ENCODE measurements around the gene CLOCK. TPM values are rescaled to one million over a fixed set of nuclear protein-coding genes. Genes with fewer than 3 reads are reported as not detected.
A peak's percentile ranks its signal among the peaks of the same experiment; 100 is the strongest.

Gene CLOCK
- total and polyA plus RNA-seq, 2 donors: 4.9 to 6.0 TPM

GRCh38 chr4:55395529-55396307 is 151.0 kb downstream of the CLOCK start, which contains the start of gene TMEM165:
Gene TMEM165, plus strand, starts transcription at chr4:55395957. Its CDS starts 233 bp downstream, at chr4:55396190.
- peaks cover 22 to 23% of the 10 kb centered on the region in 2 donors for H3K4me1 ChIP-seq (ENCODE audit: control insufficient read depth in 2 of 2, insufficient read depth in 2 of 2, low read length in 2 of 2)
- DNase-seq (ENCODE audit: low read depth in 6 of 9, low spot score in 9 of 9): peak in 8 of 9 donors; percentile 56 to 91 (median 84)
- H3K9me3 ChIP-seq (ENCODE audit: control insufficient read depth in 2 of 2, insufficient read depth in 1 of 2, low read length in 1 of 2): no peaks in the 10 kb centered on the region
- H3K36me3 ChIP-seq (ENCODE audit: control insufficient read depth in 2 of 2, insufficient read depth in 2 of 2, low read length in 1 of 2): peaks cover 0 to 6% of the 10 kb centered on the region in 2 donors
- H3K27ac ChIP-seq (ENCODE audit: low read depth in 1 of 2, low read length in 1 of 2): peak within 1 kb of the TSS; percentile 90 to 91
- under 1% methylated on average over 95 of the region's 95 CpGs for WGBS
- H3K27me3 ChIP-seq (ENCODE audit: control insufficient read depth in 2 of 2, insufficient read depth in 1 of 2, low read length in 1 of 2): no peaks in the 10 kb centered on the region
- peak within 1 kb of the TSS; percentile 77 to 82 for H3K4me3 ChIP-seq (ENCODE audit: low read length in 2 of 2)

GRCh38 chr4:55395218-55395528 is 151.5 kb downstream of the CLOCK start:
- Histone ChIP-seq H3K9me3 (ENCODE audit: control insufficient read depth in 2 of 2, insufficient read depth in 1 of 2, low read length in 1 of 2) (no peaks in the 10 kb centered on the region), H3K27me3 (ENCODE audit: control insufficient read depth in 2 of 2, insufficient read depth in 1 of 2, low read length in 1 of 2) (no peaks in the 10 kb centered on the region), H3K36me3 (ENCODE audit: control insufficient read depth in 2 of 2, insufficient read depth in 2 of 2, low read length in 1 of 2) (peaks cover 0 to 3% of the 10 kb centered on the region in 2 donors), H3K27ac (ENCODE audit: low read depth in 1 of 2, low read length in 1 of 2) (peak overlapping the region; percentile 90 to 91), H3K4me3 (ENCODE audit: low read length in 2 of 2) (peak overlapping the region; percentile 77 to 82), H3K4me1 (ENCODE audit: control insufficient read depth in 2 of 2, insufficient read depth in 2 of 2, low read length in 2 of 2) (peaks cover 22 to 23% of the 10 kb centered on the region in 2 donors)
- 1% methylated on average over 4 of the region's 4 CpGs for WGBS
- no peak for DNase-seq (ENCODE audit: low read depth in 6 of 9, low spot score in 9 of 9)

GRCh38 chr4:55393461-55394320 is 153.0 kb downstream of the CLOCK start:
- Histone ChIP-seq H3K4me1 (ENCODE audit: control insufficient read depth in 2 of 2, insufficient read depth in 2 of 2, low read length in 2 of 2) (peaks cover 19% of the 10 kb centered on the region in 2 donors), H3K36me3 (ENCODE audit: control insufficient read depth in 2 of 2, insufficient read depth in 2 of 2, low read length in 1 of 2) (no peaks in the 10 kb centered on the region), H3K9me3 (ENCODE audit: control insufficient read depth in 2 of 2, insufficient read depth in 1 of 2, low read length in 1 of 2) (no peaks in the 10 kb centered on the region), H3K4me3 (ENCODE audit: low read length in 2 of 2) (no peak overlapping the region), H3K27me3 (ENCODE audit: control insufficient read depth in 2 of 2, insufficient read depth in 1 of 2, low read length in 1 of 2) (no peaks in the 10 kb centered on the region), H3K27ac (ENCODE audit: low read depth in 1 of 2, low read length in 1 of 2) (no peak overlapping the region)
- no peak for DNase-seq (ENCODE audit: low read depth in 6 of 9, low spot score in 9 of 9)
- 97% methylated on average over 4 of the region's 4 CpGs for WGBS

GRCh38 chr4:55386840-55387239 is 159.9 kb downstream of the CLOCK start:
- Histone ChIP-seq H3K27ac (ENCODE audit: low read depth in 1 of 2, low read length in 1 of 2) (no peak overlapping the region), H3K4me3 (ENCODE audit: low read length in 2 of 2) (no peak overlapping the region), H3K27me3 (ENCODE audit: control insufficient read depth in 2 of 2, insufficient read depth in 1 of 2, low read length in 1 of 2) (no peaks in the 10 kb centered on the region), H3K36me3 (ENCODE audit: control insufficient read depth in 2 of 2, insufficient read depth in 2 of 2, low read length in 1 of 2) (no peaks in the 10 kb centered on the region), H3K4me1 (ENCODE audit: control insufficient read depth in 2 of 2, insufficient read depth in 2 of 2, low read length in 2 of 2) (no peaks in the 10 kb centered on the region), H3K9me3 (ENCODE audit: control insufficient read depth in 2 of 2, insufficient read depth in 1 of 2, low read length in 1 of 2) (no peaks in the 10 kb centered on the region)
- WGBS: 90% methylated on average over 2 of the region's 2 CpGs
- no peak for DNase-seq (ENCODE audit: low read depth in 6 of 9, low spot score in 9 of 9)

GRCh38 chr4:55386073-55386472 is 160.6 kb downstream of the CLOCK start:
- Histone ChIP-seq H3K27me3 (ENCODE audit: control insufficient read depth in 2 of 2, insufficient read depth in 1 of 2, low read length in 1 of 2) (no peaks in the 10 kb centered on the region), H3K4me1 (ENCODE audit: control insufficient read depth in 2 of 2, insufficient read depth in 2 of 2, low read length in 2 of 2) (no peaks in the 10 kb centered on the region), H3K9me3 (ENCODE audit: control insufficient read depth in 2 of 2, insufficient read depth in 1 of 2, low read length in 1 of 2) (no peaks in the 10 kb centered on the region), H3K36me3 (ENCODE audit: control insufficient read depth in 2 of 2, insufficient read depth in 2 of 2, low read length in 1 of 2) (no peaks in the 10 kb centered on the region), H3K4me3 (ENCODE audit: low read length in 2 of 2) (no peak overlapping the region), H3K27ac (ENCODE audit: low read depth in 1 of 2, low read length in 1 of 2) (no peak overlapping the region)
- DNase-seq (ENCODE audit: low read depth in 6 of 9, low spot score in 9 of 9): peak in 2 of 9 donors; percentile 28 to 50

- H3K27ac ChIP-seq (ENCODE audit: low read depth in 1 of 2, low read length in 1 of 2): no peak overlapping the region
- WGBS: 88% methylated on average over 3 of the region's 3 CpGs
- H3K4me1 ChIP-seq (ENCODE audit: control insufficient read depth in 2 of 2, insufficient read depth in 2 of 2, low read length in 2 of 2): no peaks in the 10 kb centered on the region
These were observed 161.5 kb downstream of the CLOCK start for GRCh38 chr4:55385201-55385649.

GRCh38 chr4:55382488-55383003 is 164.2 kb downstream of the CLOCK start:
- no peaks in the 10 kb centered on the region for H3K9me3 ChIP-seq (ENCODE audit: control insufficient read depth in 2 of 2, insufficient read depth in 1 of 2, low read length in 1 of 2)
- H3K27ac ChIP-seq (ENCODE audit: low read depth in 1 of 2, low read length in 1 of 2): no peak overlapping the region
- H3K4me1 ChIP-seq (ENCODE audit: control insufficient read depth in 2 of 2, insufficient read depth in 2 of 2, low read length in 2 of 2): no peaks in the 10 kb centered on the region
- DNase-seq (ENCODE audit: low read depth in 6 of 9, low spot score in 9 of 9): no peak
- H3K4me3 ChIP-seq (ENCODE audit: low read length in 2 of 2): no peak overlapping the region
- 93% methylated on average over 3 of the region's 3 CpGs for WGBS
- no peaks in the 10 kb centered on the region for H3K27me3 ChIP-seq (ENCODE audit: control insufficient read depth in 2 of 2, insufficient read depth in 1 of 2, low read length in 1 of 2)
- no peaks in the 10 kb centered on the region for H3K36me3 ChIP-seq (ENCODE audit: control insufficient read depth in 2 of 2, insufficient read depth in 2 of 2, low read length in 1 of 2)

More at GRCh38 chr4:55385201-55385649, 161.5 kb downstream of the CLOCK start:
- H3K27me3 ChIP-seq (ENCODE audit: control insufficient read depth in 2 of 2, insufficient read depth in 1 of 2, low read length in 1 of 2): no peaks in the 10 kb centered on the region
- no peak for DNase-seq (ENCODE audit: low read depth in 6 of 9, low spot score in 9 of 9)
- no peak overlapping the region for H3K4me3 ChIP-seq (ENCODE audit: low read length in 2 of 2)
- no peaks in the 10 kb centered on the region for H3K36me3 ChIP-seq (ENCODE audit: control insufficient read depth in 2 of 2, insufficient read depth in 2 of 2, low read length in 1 of 2)
- H3K9me3 ChIP-seq (ENCODE audit: control insufficient read depth in 2 of 2, insufficient read depth in 1 of 2, low read length in 1 of 2): no peaks in the 10 kb centered on the region

- over 99% methylated on average over 7 of the region's 7 CpGs for WGBS
- Histone ChIP-seq H3K27me3 (ENCODE audit: control insufficient read depth in 2 of 2, insufficient read depth in 1 of 2, low read length in 1 of 2) (no peaks in the 10 kb centered on the region), H3K4me3 (ENCODE audit: low read length in 2 of 2) (no peak overlapping the region), H3K9me3 (ENCODE audit: control insufficient read depth in 2 of 2, insufficient read depth in 1 of 2, low read length in 1 of 2) (no peaks in the 10 kb centered on the region), H3K4me1 (ENCODE audit: control insufficient read depth in 2 of 2, insufficient read depth in 2 of 2, low read length in 2 of 2) (no peaks in the 10 kb centered on the region), H3K36me3 (ENCODE audit: control insufficient read depth in 2 of 2, insufficient read depth in 2 of 2, low read length in 1 of 2) (no peaks in the 10 kb centered on the region), H3K27ac (ENCODE audit: low read depth in 1 of 2, low read length in 1 of 2) (no peak overlapping the region)
- DNase-seq (ENCODE audit: low read depth in 6 of 9, low spot score in 9 of 9): no peak
These were observed 165.2 kb downstream of the CLOCK start for GRCh38 chr4:55381502-55381901.

- Histone ChIP-seq H3K4me3 (ENCODE audit: low read length in 2 of 2) (no peak overlapping the region), H3K27me3 (ENCODE audit: control insufficient read depth in 2 of 2, insufficient read depth in 1 of 2, low read length in 1 of 2) (no peaks in the 10 kb centered on the region), H3K4me1 (ENCODE audit: control insufficient read depth in 2 of 2, insufficient read depth in 2 of 2, low read length in 2 of 2) (no peaks in the 10 kb centered on the region), H3K36me3 (ENCODE audit: control insufficient read depth in 2 of 2, insufficient read depth in 2 of 2, low read length in 1 of 2) (no peaks in the 10 kb centered on the region), H3K27ac (ENCODE audit: low read depth in 1 of 2, low read length in 1 of 2) (no peak overlapping the region), H3K9me3 (ENCODE audit: control insufficient read depth in 2 of 2, insufficient read depth in 1 of 2, low read length in 1 of 2) (no peaks in the 10 kb centered on the region)
- 95% methylated on average over 2 of the region's 2 CpGs for WGBS
- no peak for DNase-seq (ENCODE audit: low read depth in 6 of 9, low spot score in 9 of 9)
These were observed 166.1 kb downstream of the CLOCK start for GRCh38 chr4:55380576-55380975.
